Daoy (cell line): ENCODE results near the gene SLCO3A1. TPM values are rescaled to one million over a fixed set of nuclear protein-coding genes. Genes with fewer than 3 reads are reported as not detected.

Experiments
- DNase-seq: peaks from one replicate; pipeline ENCODE4 v3.0.0-alpha.2; 2015; ENCODE audit warnings: low read depth
- total RNA-seq: library from RNA; depleted of rRNA; stranded (reverse); fragments of >200 nt; shearing (Covaris generic); gene quantifications from 2 replicates; pipeline ENCODE4 v1.2.3, GENCODE V29; 2014

The SLCO3A1 gene
- total RNA-seq, 1 experiment from 2014 or later: 2.3 TPM

GRCh38 chr15:91882858-91883586 is 29.5 kb downstream of the SLCO3A1 start:
- DNase-seq: no peak

GRCh38 chr15:91884606-91885005 is 31.1 kb downstream of the SLCO3A1 start:
- no peak for DNase-seq

- no peak for DNase-seq
These were observed 31.5 kb downstream of the SLCO3A1 start for GRCh38 chr15:91885054-91885453.

- DNase-seq: no peak
These were observed 32.3 kb downstream of the SLCO3A1 start for GRCh38 chr15:91885714-91886270.

GRCh38 chr15:91886878-91887277 is 33.4 kb downstream of the SLCO3A1 start:
- DNase-seq: no peak

GRCh38 chr15:91887321-91887720 is 33.8 kb downstream of the SLCO3A1 start:
- no peak for DNase-seq

- no peak for DNase-seq
These were observed 34.4 kb downstream of the SLCO3A1 start for GRCh38 chr15:91887921-91888373.

- no peak for DNase-seq
These were observed 35.8 kb downstream of the SLCO3A1 start for GRCh38 chr15:91889111-91889815.

GRCh38 chr15:91890614-91891013 is 37.1 kb downstream of the SLCO3A1 start:
- peak; percentile 70 for DNase-seq

GRCh38 chr15:91891101-91891500 is 37.6 kb downstream of the SLCO3A1 start:
- DNase-seq: no peak

- DNase-seq: no peak
These were observed 38.4 kb downstream of the SLCO3A1 start for GRCh38 chr15:91891788-91892345.

- no peak for DNase-seq
These were observed 38.9 kb downstream of the SLCO3A1 start for GRCh38 chr15:91892436-91892835.

- no peak for DNase-seq
These were observed 41.1 kb downstream of the SLCO3A1 start for GRCh38 chr15:91894606-91895005.

- DNase-seq: no peak
These were observed 41.5 kb downstream of the SLCO3A1 start for GRCh38 chr15:91895051-91895450.

GRCh38 chr15:91896341-91897055 is 43.0 kb downstream of the SLCO3A1 start:
- DNase-seq: no peak

GRCh38 chr15:91897585-91898372 is 44.3 kb downstream of the SLCO3A1 start:
- DNase-seq: no peak

- DNase-seq: no peak
These were observed 45.3 kb downstream of the SLCO3A1 start for GRCh38 chr15:91898843-91899242.

GRCh38 chr15:91904942-91905341 is 51.4 kb downstream of the SLCO3A1 start:
- no peak for DNase-seq

- peak; percentile 68 for DNase-seq
These were observed 54.9 kb downstream of the SLCO3A1 start for GRCh38 chr15:91908391-91908790.

- no peak for DNase-seq
These were observed 55.6 kb downstream of the SLCO3A1 start for GRCh38 chr15:91909111-91909510.

GRCh38 chr15:91909574-91909973 is 56.1 kb downstream of the SLCO3A1 start:
- DNase-seq: no peak
